CMK (cell line): ENCODE data around the gene AGGF1.
"Not testable (repeated sequence)": the region's sequence is repeated elsewhere in the genome, so short reads cannot be mapped to it uniquely, and the experiment has no call there.

Source experiments
- DNase-seq: peaks from one replicate; pipeline ENCODE4 v3.0.0-alpha.2; 2010; ENCODE audit warnings: low read depth

AGGF1 gene

GRCh38 chr5:77086689-77087483 is 56.7 kb downstream of the AGGF1 start, which contains the start of gene ZBED3:
ZBED3 (minus strand) TSS chr5:77087285; CDS start chr5:77077878, 9,407 bp downstream.
- DNase-seq, result peak; percentile 35

- DNase-seq, result no peak
These were observed 57.5 kb downstream of the AGGF1 start for GRCh38 chr5:77087484-77088261.

- DNase-seq, result no peak
These were observed 65.0 kb downstream of the AGGF1 start for GRCh38 chr5:77095189-77095588.

- DNase-seq, result no peak
These were observed 71.1 kb downstream of the AGGF1 start for GRCh38 chr5:77101298-77101697.

- DNase-seq, result no peak
These were observed 72.3 kb downstream of the AGGF1 start for GRCh38 chr5:77102549-77102948.

- no peak for DNase-seq
These were observed 73.3 kb downstream of the AGGF1 start for GRCh38 chr5:77103457-77103856.

- DNase-seq, result no peak
These were observed 74.6 kb downstream of the AGGF1 start for GRCh38 chr5:77104813-77105212.

- DNase-seq, result not testable (repeated sequence)
These were observed 76.8 kb downstream of the AGGF1 start for GRCh38 chr5:77107035-77107434.
